C4-2B (cell line): Measurements from ENCODE around the gene POLR1A.

Experiments
- H3K27ac ChIP-seq: fragments of 450-650 bp; 2 replicates; pipeline ENCODE4 v1.5.1; 2017
- ZFX ChIP-seq: fragments of 450-650 bp; IDR thresholded peaks from 2 replicates; pipeline ENCODE4 v1.6.1; 2017
- TF ChIP-seq, protein P1 (sequence below): fragments of 450-650 bp; conservative IDR thresholded peaks from 2 replicates; pipeline ENCODE4 v1.5.1; 2017; ENCODE audit warnings: mild to moderate bottlenecking

Gene POLR1A

DNA sequence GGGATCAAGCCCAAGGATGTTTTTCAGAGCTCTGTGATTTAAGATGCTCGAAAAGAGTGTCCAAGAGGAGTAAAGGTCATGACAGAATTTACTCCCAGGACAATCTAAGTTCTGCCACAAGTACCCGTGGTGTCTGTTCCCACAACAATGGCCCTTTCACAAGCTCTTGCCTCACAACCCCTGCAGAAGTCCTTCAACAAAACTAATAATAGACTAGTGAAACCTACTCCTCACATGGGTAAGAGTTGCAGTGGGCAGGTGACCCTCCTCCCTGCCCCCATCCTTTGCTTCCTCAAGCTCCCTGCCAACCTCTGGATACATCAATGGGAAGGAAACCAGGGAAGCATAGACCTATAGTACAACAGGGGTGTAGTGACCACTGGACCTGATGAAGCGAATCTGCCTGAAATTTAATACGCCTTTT is 35.3 kb upstream of the POLR1A start:
- TF ChIP-seq, protein P1, sequence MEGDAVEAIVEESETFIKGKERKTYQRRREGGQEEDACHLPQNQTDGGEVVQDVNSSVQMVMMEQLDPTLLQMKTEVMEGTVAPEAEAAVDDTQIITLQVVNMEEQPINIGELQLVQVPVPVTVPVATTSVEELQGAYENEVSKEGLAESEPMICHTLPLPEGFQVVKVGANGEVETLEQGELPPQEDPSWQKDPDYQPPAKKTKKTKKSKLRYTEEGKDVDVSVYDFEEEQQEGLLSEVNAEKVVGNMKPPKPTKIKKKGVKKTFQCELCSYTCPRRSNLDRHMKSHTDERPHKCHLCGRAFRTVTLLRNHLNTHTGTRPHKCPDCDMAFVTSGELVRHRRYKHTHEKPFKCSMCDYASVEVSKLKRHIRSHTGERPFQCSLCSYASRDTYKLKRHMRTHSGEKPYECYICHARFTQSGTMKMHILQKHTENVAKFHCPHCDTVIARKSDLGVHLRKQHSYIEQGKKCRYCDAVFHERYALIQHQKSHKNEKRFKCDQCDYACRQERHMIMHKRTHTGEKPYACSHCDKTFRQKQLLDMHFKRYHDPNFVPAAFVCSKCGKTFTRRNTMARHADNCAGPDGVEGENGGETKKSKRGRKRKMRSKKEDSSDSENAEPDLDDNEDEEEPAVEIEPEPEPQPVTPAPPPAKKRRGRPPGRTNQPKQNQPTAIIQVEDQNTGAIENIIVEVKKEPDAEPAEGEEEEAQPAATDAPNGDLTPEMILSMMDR, result no peak
- TF ChIP-seq ZFX, result no peak
- H3K27ac ChIP-seq, result no peak overlapping the region

GRCh38 chr2:86139981-86140380 is 34.3 kb upstream of the POLR1A start:
- H3K27ac ChIP-seq, result no peak overlapping the region
- TF ChIP-seq, protein P1, result no peak
- TF ChIP-seq ZFX, result no peak

- TF ChIP-seq, protein P1, result no peak
- TF ChIP-seq ZFX, result no peak
- no peak overlapping the region for H3K27ac ChIP-seq
Measured at GRCh38 chr2:86138736-86139625, 33.3 kb upstream of the POLR1A start.

DNA sequence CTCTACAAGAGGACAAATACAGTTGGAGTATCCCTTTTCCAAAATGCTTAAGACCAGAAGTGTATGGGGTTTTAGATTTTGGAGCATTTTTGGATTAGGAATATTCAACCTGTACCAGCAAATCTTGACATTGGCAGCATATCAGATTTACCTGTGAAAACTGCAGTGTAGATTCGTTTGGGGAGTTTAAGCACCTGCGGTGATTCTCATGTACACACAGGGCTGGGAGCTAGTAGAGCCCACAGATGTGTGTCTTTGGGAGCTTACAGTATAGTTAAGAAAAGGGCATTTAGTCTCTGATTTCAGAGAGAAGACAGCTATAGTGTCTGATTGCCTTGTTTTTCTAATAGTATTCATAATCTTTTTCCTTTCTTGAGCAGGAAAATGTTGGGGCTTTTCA is 30.5 kb upstream of the POLR1A start:
- no peak overlapping the region for H3K27ac ChIP-seq
- TF ChIP-seq, protein P1, result no peak
- no peak for TF ChIP-seq ZFX

- TF ChIP-seq, protein P1, result no peak
- TF ChIP-seq ZFX, result no peak
- no peak overlapping the region for H3K27ac ChIP-seq
Measured at GRCh38 chr2:86135653-86136052, 30.0 kb upstream of the POLR1A start.

DNA sequence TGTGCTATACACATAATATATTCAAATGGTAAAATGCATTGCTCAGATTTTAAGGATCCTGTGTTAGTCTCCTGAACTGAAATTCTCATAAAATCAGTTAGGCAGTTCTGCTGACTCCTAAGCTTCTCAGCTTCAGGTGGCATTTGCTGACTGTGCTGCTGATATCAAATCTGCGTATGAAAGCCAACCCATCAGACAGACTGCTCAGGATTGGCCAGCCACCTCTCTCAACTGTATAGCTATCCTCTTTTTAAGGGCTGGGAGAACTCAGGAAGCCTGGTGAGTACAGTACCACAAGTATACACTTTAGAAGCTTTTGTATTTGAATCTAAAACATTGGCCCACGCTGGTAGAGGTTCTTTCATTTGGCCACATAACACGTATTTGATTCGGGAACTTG is 29.0 kb upstream of the POLR1A start:
- TF ChIP-seq, protein P1, result no peak
- TF ChIP-seq ZFX, result no peak
- H3K27ac ChIP-seq, result no peak overlapping the region

DNA sequence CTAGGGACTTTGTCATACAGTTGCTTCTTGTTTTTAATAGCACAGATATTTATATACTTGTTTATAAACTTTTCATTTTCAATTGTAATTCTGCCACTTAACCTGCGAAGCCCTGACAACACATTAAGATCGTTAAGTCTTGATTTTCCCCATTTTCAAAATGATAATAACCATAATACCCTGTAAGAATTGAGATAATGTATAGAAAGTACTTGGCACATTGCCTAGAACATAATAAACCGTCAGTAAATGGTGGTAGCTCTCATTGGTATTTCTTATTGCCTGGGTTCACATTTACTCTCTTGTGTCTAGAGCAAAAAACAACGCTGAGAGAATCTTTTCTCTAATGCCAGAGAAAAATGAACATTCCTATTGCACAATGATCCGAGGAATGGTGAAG is 19.0 kb upstream of the POLR1A start:
- TF ChIP-seq ZFX, result no peak
- TF ChIP-seq, protein P1, result no peak
- no peak overlapping the region for H3K27ac ChIP-seq
